ENCODE results near the gene SYTL3. TPM values are rescaled to one million over a fixed set of nuclear protein-coding genes. Genes with fewer than 3 reads are reported as not detected.

SYTL3 gene
- total RNA-seq, 4 donors from 2014 or later: 3.0 to 16.7 (median 6.7) TPM

DNA sequence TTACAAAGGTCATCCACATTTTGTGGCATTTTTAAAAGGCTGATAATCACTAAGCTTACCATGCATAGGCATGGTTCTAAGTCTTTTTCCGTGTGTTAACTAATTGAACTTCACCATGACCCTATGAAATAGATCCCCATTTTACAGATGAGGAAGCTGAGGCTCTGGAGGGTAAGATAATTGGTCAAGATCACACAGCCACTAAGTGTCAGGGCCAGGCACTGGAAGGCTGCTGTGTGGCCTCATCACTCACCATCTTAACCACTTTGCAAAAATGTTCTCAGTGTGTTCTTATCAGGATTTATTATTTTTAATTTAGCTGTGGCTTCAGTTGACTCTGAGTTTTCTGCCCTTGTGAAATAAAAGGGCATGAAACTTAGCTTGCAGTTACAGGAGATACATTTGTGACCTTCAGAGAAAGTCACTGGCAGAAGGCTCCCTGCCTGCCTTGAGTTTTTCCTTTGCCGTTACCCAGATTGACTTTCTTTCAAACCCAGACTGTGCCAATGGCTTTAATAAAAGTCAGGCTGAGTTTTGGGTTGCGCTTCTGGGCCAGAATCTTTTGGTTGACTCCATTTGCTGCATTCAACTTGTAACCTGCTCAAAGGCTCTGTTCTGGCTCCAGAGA is 87.3 kb downstream of the SYTL3 start:
- Histone ChIP-seq H3K4me3 (no peak overlapping the region), H3K4me1 (peaks cover 0 to 10% of the 10 kb centered on the region in 2 donors), H3K27me3 (no peaks in the 10 kb centered on the region), H3K9me3 (no peaks in the 10 kb centered on the region), H3K36me3 (no peaks in the 10 kb centered on the region), H3K27ac (peak overlapping the region; percentile 38 to 81 (median 72))
- intact Hi-C loops (cut with DNase I; ENCODE audit: low total_unique reads): no loop called here
- no peak for DNase-seq
- in situ Hi-C loops (cut with MboI; ENCODE audit: low sequenced_read_pairs in 4 of 4): no loop called here
- ATAC-seq: peak in 1 of 2 donors; percentile 42
- TF ChIP-seq, protein P1, sequence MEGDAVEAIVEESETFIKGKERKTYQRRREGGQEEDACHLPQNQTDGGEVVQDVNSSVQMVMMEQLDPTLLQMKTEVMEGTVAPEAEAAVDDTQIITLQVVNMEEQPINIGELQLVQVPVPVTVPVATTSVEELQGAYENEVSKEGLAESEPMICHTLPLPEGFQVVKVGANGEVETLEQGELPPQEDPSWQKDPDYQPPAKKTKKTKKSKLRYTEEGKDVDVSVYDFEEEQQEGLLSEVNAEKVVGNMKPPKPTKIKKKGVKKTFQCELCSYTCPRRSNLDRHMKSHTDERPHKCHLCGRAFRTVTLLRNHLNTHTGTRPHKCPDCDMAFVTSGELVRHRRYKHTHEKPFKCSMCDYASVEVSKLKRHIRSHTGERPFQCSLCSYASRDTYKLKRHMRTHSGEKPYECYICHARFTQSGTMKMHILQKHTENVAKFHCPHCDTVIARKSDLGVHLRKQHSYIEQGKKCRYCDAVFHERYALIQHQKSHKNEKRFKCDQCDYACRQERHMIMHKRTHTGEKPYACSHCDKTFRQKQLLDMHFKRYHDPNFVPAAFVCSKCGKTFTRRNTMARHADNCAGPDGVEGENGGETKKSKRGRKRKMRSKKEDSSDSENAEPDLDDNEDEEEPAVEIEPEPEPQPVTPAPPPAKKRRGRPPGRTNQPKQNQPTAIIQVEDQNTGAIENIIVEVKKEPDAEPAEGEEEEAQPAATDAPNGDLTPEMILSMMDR (IDR thresholded peaks at IDR 0.05 in 4 of 5, conservative IDR thresholded peaks at IDR 0.05 in 1 of 5): no peak
- no peak for TF ChIP-seq POLR2A (IDR thresholded peaks at IDR 0.05)

GRCh38 chr6:158737710-158738615 is 88.1 kb downstream of the SYTL3 start:
- Histone ChIP-seq H3K27me3 (no peaks in the 10 kb centered on the region), H3K4me1 (peaks cover 0 to 10% of the 10 kb centered on the region in 2 donors), H3K4me3 (no peak overlapping the region), H3K27ac (peak overlapping the region; percentile 38 to 81 (median 72)), H3K9me3 (no peaks in the 10 kb centered on the region), H3K36me3 (no peaks in the 10 kb centered on the region)
- in situ Hi-C loops (cut with MboI; ENCODE audit: low sequenced_read_pairs in 4 of 4) (no loop called here), intact Hi-C loops (cut with DNase I; ENCODE audit: low total_unique reads) (no loop called here)
- ATAC-seq: peak; percentile 93 to 98
- peak in 1 of 2 donors; percentile 72 for DNase-seq
- TF ChIP-seq, protein P1 (IDR thresholded peaks at IDR 0.05 in 4 of 5, conservative IDR thresholded peaks at IDR 0.05 in 1 of 5): no peak
- no peak for TF ChIP-seq POLR2A (IDR thresholded peaks at IDR 0.05)

DNA sequence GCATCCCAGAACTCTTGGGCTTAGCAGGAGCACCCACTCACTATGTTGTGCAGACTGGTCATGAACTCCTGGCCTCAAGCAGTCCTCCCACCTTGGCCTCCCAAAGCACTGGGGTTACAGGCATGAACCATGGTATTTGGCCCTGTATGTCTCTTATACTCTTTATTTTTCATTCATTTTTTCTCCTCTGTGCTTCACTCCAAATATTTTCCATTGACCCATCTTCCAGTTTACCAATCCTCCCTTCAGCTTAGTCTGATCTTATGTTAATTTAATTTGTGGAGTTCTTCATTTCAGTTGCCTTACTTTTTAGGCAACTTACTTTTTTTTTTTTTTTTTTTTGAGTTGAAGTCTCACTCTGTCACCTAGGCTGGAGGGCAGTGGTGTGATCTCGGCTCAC is 89.8 kb downstream of the SYTL3 start:
- in situ Hi-C loops (cut with MboI; ENCODE audit: low sequenced_read_pairs in 4 of 4): no loop called here
- Histone ChIP-seq H3K4me3 (no peak overlapping the region), H3K27ac (no peak overlapping the region)

DNA sequence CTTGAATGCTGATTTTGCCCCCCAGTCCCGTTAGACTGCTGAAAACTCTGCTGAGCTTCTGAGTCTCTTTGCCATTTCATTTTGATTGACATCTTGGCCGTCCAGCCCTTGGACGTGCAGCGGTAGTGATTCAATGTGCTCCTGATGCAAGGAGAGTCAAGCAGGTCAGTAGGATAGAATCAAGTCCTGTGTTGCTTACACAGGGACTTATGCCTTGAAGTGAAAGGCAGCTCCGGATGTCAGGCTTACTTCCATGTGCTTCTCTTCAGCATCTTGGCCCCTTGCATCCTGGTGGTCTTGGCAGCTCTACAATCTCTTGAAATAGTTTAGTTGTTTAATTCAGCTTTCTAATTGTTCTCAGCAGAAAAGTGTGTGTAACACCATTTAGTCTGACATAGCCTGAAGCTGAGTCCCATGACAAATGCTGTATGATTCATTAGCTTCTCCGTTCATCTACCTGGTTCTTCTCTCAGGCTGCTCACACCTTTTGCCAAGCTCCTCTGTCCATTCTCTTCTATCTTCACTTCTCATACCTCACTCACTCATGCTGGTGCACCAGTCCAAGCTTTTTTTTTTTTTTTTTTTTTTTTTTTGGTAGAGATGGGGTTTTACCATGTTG is 93.3 kb downstream of the SYTL3 start:
- intact Hi-C loops (cut with DNase I; ENCODE audit: low total_unique reads): loop anchor here (2.0 kb wide), 1 partner anchor 38 kb away; no protein-coding TSS in a partner anchor
- Histone ChIP-seq H3K27ac (no peak overlapping the region), H3K36me3 (peaks cover 0 to 4% of the 10 kb centered on the region in 2 donors), H3K9me3 (no peaks in the 10 kb centered on the region), H3K27me3 (no peaks in the 10 kb centered on the region), H3K4me3 (no peak overlapping the region), H3K4me1 (peaks cover 0 to 4% of the 10 kb centered on the region in 2 donors)
- ATAC-seq: no peak
- in situ Hi-C loops (cut with MboI; ENCODE audit: low sequenced_read_pairs in 4 of 4): no loop called here
- TF ChIP-seq, protein P1 (IDR thresholded peaks at IDR 0.05 in 4 of 5, conservative IDR thresholded peaks at IDR 0.05 in 1 of 5): no peak
- no peak for TF ChIP-seq POLR2A (IDR thresholded peaks at IDR 0.05)
- DNase-seq: no peak

More for the DNA sequence above, 89.8 kb downstream of the SYTL3 start:
- H3K4me1 ChIP-seq: peaks cover 0 to 10% of the 10 kb centered on the region in 2 donors
- H3K9me3 ChIP-seq: no peaks in the 10 kb centered on the region
- TF ChIP-seq POLR2A (IDR thresholded peaks at IDR 0.05): no peak
- TF ChIP-seq, protein P1 (IDR thresholded peaks at IDR 0.05 in 4 of 5, conservative IDR thresholded peaks at IDR 0.05 in 1 of 5): no peak
- intact Hi-C loops (cut with DNase I; ENCODE audit: low total_unique reads): no loop called here
- no peak for ATAC-seq
- no peaks in the 10 kb centered on the region for H3K36me3 ChIP-seq
- DNase-seq: no peak
- no peaks in the 10 kb centered on the region for H3K27me3 ChIP-seq

Measured in gastrocnemius medialis (tissue), 4 donors.